Measurements from ENCODE around the gene FANCI.

DNA sequence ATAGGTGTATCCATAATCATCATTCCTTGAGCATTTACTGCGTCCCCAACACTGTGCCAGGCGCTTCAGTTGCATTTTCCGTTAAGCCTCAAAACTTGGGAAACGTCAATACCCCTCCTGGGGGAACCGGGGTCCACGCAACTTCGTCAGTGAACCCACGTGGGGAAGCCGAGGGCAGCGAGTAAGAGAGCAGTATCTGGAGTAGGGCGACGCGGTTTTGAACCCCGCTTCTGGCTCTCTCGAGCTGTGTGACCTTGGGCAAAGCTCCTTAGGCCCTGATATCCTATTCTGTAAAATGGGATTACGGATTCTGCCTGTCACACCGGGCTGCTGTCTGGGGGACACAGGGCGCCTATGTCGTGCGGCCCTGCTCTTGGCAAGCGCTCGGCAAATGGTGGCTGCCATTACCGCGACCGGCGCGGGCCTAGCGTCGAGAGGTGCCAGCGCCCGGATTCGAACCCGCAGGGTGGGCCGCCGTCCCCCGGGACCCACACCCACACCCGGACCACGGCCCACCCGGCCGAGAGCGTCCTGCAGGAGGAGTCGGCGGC lies 90.3 kb downstream of the FANCI start:
- no peak for TF ChIP-seq CTCF (IDR thresholded peaks at IDR 0.05; ENCODE audit: low read depth, low read length)
- no peak for TF ChIP-seq EZH2phosphoT487 (IDR thresholded peaks at IDR 0.05; ENCODE audit: low read depth)

Measured in OCI-LY3 (cell line).